HL-60/S4 treated with retinoic acid at 250 ng/mL for 4 days and 3 days (cell line): ENCODE data around the gene PDZD8.
"Not testable (repeated sequence)": the region's sequence is repeated elsewhere in the genome, so short reads cannot be mapped to it uniquely, and the experiment has no call there.

Experiments used
- in situ Hi-C: fragments of 300-500 bp; cut with MboI; formaldehyde crosslinking; loops from 2 replicates; pipeline ENCODE4 v1.7.0; 2022; ENCODE audit warnings: low sequenced_read_pairs

PDZD8 gene

GRCh38 chr10:117298219-117298618 lies 77.0 kb downstream of the PDZD8 start:
- in situ Hi-C loops, result no loop called here

- in situ Hi-C loops, result no loop called here
Measured at GRCh38 chr10:117294735-117295134, 80.5 kb downstream of the PDZD8 start.

GRCh38 chr10:117294039-117294645 lies 81.1 kb downstream of the PDZD8 start:
- in situ Hi-C loops, result no loop called here

- in situ Hi-C loops, result not testable (repeated sequence)
Measured at GRCh38 chr10:117290872-117291271, 84.4 kb downstream of the PDZD8 start.

- in situ Hi-C loops, result no loop called here
Measured at GRCh38 chr10:117284716-117285494, 90.3 kb downstream of the PDZD8 start.

- in situ Hi-C loops, result no loop called here
Measured at GRCh38 chr10:117277675-117278074, 97.6 kb downstream of the PDZD8 start.

- in situ Hi-C loops, result no loop called here
Measured at GRCh38 chr10:117275121-117275520, 100.1 kb downstream of the PDZD8 start.

GRCh38 chr10:117274509-117274908 lies 100.7 kb downstream of the PDZD8 start:
- in situ Hi-C loops, result no loop called here

- in situ Hi-C loops, result no loop called here
Measured at GRCh38 chr10:117273980-117274379, 101.3 kb downstream of the PDZD8 start.

- in situ Hi-C loops, result no loop called here
Measured at GRCh38 chr10:117272195-117273076, 102.8 kb downstream of the PDZD8 start.

- in situ Hi-C loops, result no loop called here
Measured at GRCh38 chr10:117271427-117271826, 103.8 kb downstream of the PDZD8 start.

- in situ Hi-C loops, result no loop called here
Measured at GRCh38 chr10:117268907-117269306, 106.3 kb downstream of the PDZD8 start.

GRCh38 chr10:117268258-117268657 lies 107.0 kb downstream of the PDZD8 start:
- in situ Hi-C loops, result no loop called here

GRCh38 chr10:117266812-117267211 lies 108.4 kb downstream of the PDZD8 start:
- in situ Hi-C loops, result no loop called here

GRCh38 chr10:117266400-117266799 lies 108.8 kb downstream of the PDZD8 start:
- in situ Hi-C loops, result no loop called here

GRCh38 chr10:117264782-117265181 lies 110.5 kb downstream of the PDZD8 start:
- in situ Hi-C loops, result no loop called here

GRCh38 chr10:117262903-117263293 lies 112.3 kb downstream of the PDZD8 start:
- in situ Hi-C loops, result no loop called here

- in situ Hi-C loops, result no loop called here
Measured at GRCh38 chr10:117262291-117262902, 112.8 kb downstream of the PDZD8 start.

GRCh38 chr10:117261501-117261900 lies 113.7 kb downstream of the PDZD8 start:
- in situ Hi-C loops, result no loop called here

GRCh38 chr10:117260084-117260483 lies 115.2 kb downstream of the PDZD8 start:
- in situ Hi-C loops, result no loop called here

GRCh38 chr10:117259279-117259678 lies 116.0 kb downstream of the PDZD8 start:
- in situ Hi-C loops, result no loop called here
